ENCODE results near the gene TRIM25. TPM values are rescaled to one million over a fixed set of nuclear protein-coding genes. Genes with fewer than 3 reads are reported as not detected.

TRIM25 gene
- polyA plus RNA-seq, 1 of the 3 experiments (the other 2 are of a cell fraction): 17.1 TPM

DNA sequence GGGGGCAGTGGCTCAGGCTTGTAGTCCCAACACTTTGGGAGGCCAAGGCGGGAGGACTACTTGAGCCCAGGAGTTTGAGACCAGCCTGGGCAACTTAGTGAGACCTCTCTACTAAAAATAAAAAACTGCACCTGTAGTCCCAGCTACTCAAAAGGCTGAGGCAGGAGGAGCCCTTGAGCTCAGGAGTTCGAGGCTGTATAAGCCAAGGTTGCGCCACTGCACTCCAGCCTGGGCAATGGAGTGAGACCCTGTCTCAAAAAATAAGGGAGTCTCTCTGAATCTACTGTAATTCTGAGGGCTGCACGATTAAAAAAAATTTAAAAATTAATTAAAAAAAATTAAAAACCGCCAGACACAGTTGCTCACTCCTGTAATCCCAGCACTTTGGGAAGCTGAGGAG, 43.1 kb upstream of the TRIM25 start:
- H3K9me2 ChIP-seq: no peaks in the 10 kb centered on the region
- peaks cover 0 to 6% of the 10 kb centered on the region in 2 experiments for H3K36me3 ChIP-seq (replicated peaks in 1 of 2; ENCODE audit: control insufficient read depth in 1 of 2, insufficient read depth in 2 of 2, low read length in 1 of 2)
- no peaks in the 10 kb centered on the region for H3K27me3 ChIP-seq (ENCODE audit: insufficient read depth)
- CTCF ChIA-PET: interaction anchor here (0.7 to 1.8 kb wide), 3 partner anchors 128 to 141 kb away, joined by 3 to 6 read pairs (median 3); no protein-coding TSS in a partner anchor
- H3K27ac ChIP-seq (ENCODE audit: low read depth in 2 of 2, low read length in 1 of 2): no peak overlapping the region
- no peak overlapping the region for H3K9ac ChIP-seq
- TF ChIP-seq RAD21 (IDR thresholded peaks at IDR 0.05; ENCODE audit: low read length) (no peak), ELF1 (IDR thresholded peaks at IDR 0.05) (no peak), EP300 (IDR thresholded peaks at IDR 0.05; ENCODE audit: borderline replicate concordance in 1 of 2, low read depth in 1 of 2, low read length in 1 of 2) (no peak), EZH2phosphoT487 (IDR thresholded peaks at IDR 0.05; ENCODE audit: borderline replicate concordance, low read depth) (no peak), RCOR1 (IDR thresholded peaks at IDR 0.05; ENCODE audit: low read length) (no peak), POLR2AphosphoS5 (IDR thresholded peaks at IDR 0.05; ENCODE audit: low read depth, low read length) (no peak), FOXJ3 (CRISPR knock-in tag; IDR thresholded peaks at IDR 0.05) (no peak), SMC3 (IDR thresholded peaks at IDR 0.05; ENCODE audit: low read depth, low read length) (no peak), RXRA (IDR thresholded peaks at IDR 0.05; ENCODE audit: borderline replicate concordance, low read depth) (no peak), FOXM1 (IDR thresholded peaks at IDR 0.05; ENCODE audit: low read depth) (no peak), SIN3A (IDR thresholded peaks at IDR 0.05; ENCODE audit: borderline replicate concordance, low read depth, low read length) (no peak), TAF1 (IDR thresholded peaks at IDR 0.05; ENCODE audit: borderline replicate concordance, low read depth, low read length) (no peak), MEF2A (IDR thresholded peaks at IDR 0.05; ENCODE audit: borderline replicate concordance, low read depth) (no peak), RFX5 (IDR thresholded peaks at IDR 0.05; ENCODE audit: low read length) (no peak)
- TF ChIP-seq, protein P1, sequence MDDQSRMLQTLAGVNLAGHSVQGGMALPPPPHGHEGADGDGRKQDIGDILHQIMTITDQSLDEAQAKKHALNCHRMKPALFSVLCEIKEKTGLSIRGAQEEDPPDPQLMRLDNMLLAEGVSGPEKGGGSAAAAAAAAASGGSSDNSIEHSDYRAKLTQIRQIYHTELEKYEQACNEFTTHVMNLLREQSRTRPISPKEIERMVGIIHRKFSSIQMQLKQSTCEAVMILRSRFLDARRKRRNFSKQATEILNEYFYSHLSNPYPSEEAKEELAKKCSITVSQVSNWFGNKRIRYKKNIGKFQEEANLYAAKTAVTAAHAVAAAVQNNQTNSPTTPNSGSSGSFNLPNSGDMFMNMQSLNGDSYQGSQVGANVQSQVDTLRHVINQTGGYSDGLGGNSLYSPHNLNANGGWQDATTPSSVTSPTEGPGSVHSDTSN (IDR thresholded peaks at IDR 0.05): no peak
- TF ChIP-seq, protein P2, sequence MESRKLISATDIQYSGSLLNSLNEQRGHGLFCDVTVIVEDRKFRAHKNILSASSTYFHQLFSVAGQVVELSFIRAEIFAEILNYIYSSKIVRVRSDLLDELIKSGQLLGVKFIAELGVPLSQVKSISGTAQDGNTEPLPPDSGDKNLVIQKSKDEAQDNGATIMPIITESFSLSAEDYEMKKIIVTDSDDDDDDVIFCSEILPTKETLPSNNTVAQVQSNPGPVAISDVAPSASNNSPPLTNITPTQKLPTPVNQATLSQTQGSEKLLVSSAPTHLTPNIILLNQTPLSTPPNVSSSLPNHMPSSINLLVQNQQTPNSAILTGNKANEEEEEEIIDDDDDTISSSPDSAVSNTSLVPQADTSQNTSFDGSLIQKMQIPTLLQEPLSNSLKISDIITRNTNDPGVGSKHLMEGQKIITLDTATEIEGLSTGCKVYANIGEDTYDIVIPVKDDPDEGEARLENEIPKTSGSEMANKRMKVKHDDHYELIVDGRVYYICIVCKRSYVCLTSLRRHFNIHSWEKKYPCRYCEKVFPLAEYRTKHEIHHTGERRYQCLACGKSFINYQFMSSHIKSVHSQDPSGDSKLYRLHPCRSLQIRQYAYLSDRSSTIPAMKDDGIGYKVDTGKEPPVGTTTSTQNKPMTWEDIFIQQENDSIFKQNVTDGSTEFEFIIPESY (IDR thresholded peaks at IDR 0.05; ENCODE audit: borderline replicate concordance, low read depth): no peak
- TF ChIP-seq, protein P3, sequence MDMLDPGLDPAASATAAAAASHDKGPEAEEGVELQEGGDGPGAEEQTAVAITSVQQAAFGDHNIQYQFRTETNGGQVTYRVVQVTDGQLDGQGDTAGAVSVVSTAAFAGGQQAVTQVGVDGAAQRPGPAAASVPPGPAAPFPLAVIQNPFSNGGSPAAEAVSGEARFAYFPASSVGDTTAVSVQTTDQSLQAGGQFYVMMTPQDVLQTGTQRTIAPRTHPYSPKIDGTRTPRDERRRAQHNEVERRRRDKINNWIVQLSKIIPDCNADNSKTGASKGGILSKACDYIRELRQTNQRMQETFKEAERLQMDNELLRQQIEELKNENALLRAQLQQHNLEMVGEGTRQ (IDR thresholded peaks at IDR 0.05; ENCODE audit: borderline replicate concordance, low read depth, low read length): no peak
- TF ChIP-seq, protein P4, sequence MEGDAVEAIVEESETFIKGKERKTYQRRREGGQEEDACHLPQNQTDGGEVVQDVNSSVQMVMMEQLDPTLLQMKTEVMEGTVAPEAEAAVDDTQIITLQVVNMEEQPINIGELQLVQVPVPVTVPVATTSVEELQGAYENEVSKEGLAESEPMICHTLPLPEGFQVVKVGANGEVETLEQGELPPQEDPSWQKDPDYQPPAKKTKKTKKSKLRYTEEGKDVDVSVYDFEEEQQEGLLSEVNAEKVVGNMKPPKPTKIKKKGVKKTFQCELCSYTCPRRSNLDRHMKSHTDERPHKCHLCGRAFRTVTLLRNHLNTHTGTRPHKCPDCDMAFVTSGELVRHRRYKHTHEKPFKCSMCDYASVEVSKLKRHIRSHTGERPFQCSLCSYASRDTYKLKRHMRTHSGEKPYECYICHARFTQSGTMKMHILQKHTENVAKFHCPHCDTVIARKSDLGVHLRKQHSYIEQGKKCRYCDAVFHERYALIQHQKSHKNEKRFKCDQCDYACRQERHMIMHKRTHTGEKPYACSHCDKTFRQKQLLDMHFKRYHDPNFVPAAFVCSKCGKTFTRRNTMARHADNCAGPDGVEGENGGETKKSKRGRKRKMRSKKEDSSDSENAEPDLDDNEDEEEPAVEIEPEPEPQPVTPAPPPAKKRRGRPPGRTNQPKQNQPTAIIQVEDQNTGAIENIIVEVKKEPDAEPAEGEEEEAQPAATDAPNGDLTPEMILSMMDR (IDR thresholded peaks at IDR 0.05): no peak
- H4K20me1 ChIP-seq (ENCODE audit: insufficient read depth): no peaks in the 10 kb centered on the region
- no peak overlapping the region for H2AFZ ChIP-seq (ENCODE audit: low read depth)
- 93% methylated on average over 5 of the region's 5 CpGs for WGBS (ENCODE audit: low lambda C conversion rate)
- no peak for DNase-seq
- POLR2A ChIA-PET: no interaction called here
- no peak overlapping the region for H3K4me3 ChIP-seq (ENCODE audit: low read depth in 2 of 2, low read length in 1 of 2)
- no peak overlapping the region for H3K4me2 ChIP-seq
- H3K9me3 ChIP-seq: no peaks in the 10 kb centered on the region
- peaks cover 80% of the 10 kb centered on the region for H3K79me2 ChIP-seq (ENCODE audit: insufficient read depth)
- peaks cover 4 to 10% of the 10 kb centered on the region in 2 experiments; a peak in 3 of 4 replicates for H3K4me1 ChIP-seq (ENCODE audit: control insufficient read depth in 1 of 2, insufficient read depth in 2 of 2, low read depth in 1 of 2, low read length in 1 of 2)
- H3F3A ChIP-seq (replicated peaks; ENCODE audit: insufficient read depth): no peaks in the 10 kb centered on the region
